HepG2 (cell line): Measurements from ENCODE around the gene DAB2IP. TPM values are rescaled to one million over a fixed set of nuclear protein-coding genes. Genes with fewer than 3 reads are reported as not detected.

Experiments used
- ATAC-seq: fragments of 200-7000 bp; cut with Tn5 transposase; 3 replicates; pipeline ENCODE4 v1.9.1; 2020; ENCODE audit warnings: mild to moderate bottlenecking, moderate library complexity
- BruUV-seq: library from RNA; stranded (reverse); fragments of 400-500 nt; replicated peaks from 2 replicates; lab custom pipeline; 2021; lab: Mats Ljungman, UMichigan
- CTCF ChIA-PET: fragments of 300-600 bp; formaldehyde crosslinking; extraction: SDS; loops from one replicate; lab custom pipeline; 2021; ENCODE audit warnings: low total read pairs, inconsistent platforms, low intra/inter-chr PET ratio; lab: Yijun Ruan, JAX
- POLR2A ChIA-PET: fragments of 350-600 bp; sonication (Branson Sonifier 250); formaldehyde crosslinking; loops from one replicate; lab custom pipeline; 2020; ENCODE audit warnings: antibody characterized with exemption, inconsistent platforms; lab: Yijun Ruan, JAX
- DNase-seq: peaks from one replicate; pipeline ENCODE4 v3.0.0-alpha.2; 2015; ENCODE audit warnings: low spot score
- FAIRE-seq: peaks from 3 replicates; lab custom pipeline; 2011; peaks lifted over from hg19 to GRCh38; lab: Jason Lieb, UNC
- H2AFZ ChIP-seq: one replicate; pipeline ENCODE4 v1.6.1; 2011; ENCODE audit warnings: low read length, inconsistent platforms
- H3K27ac ChIP-seq: fragments of 300-600 bp; 3 replicates; pipeline ENCODE4 v1.8.0; 2011; ENCODE audit warnings: mixed run types, mild to moderate bottlenecking, mixed read lengths, low read length, inconsistent platforms; ENCODE audit not compliant: insufficient read depth; ENCODE audit errors: extremely low read length
- H3K27me3 ChIP-seq, 2 experiments: fragments of 200-600 bp in 1 of 2; 2 replicates in 1 of 2; 3 replicates in 1 of 2; pipeline versions ENCODE4 v1.6.0 to v1.8.0; 2011; ENCODE audit warnings: low read length in 2 of 2, mild to moderate bottlenecking in 2 of 2, moderate library complexity in 2 of 2, inconsistent platforms in 1 of 2; ENCODE audit not compliant: insufficient read depth in 2 of 2, control insufficient read depth in 1 of 2
- H3K36me3 ChIP-seq, 2 experiments: fragments of 200-600 bp in 1 of 2; replicated peaks in 1 of 2; 2 replicates in 1 of 2; 3 replicates in 1 of 2; pipeline versions ENCODE4 v1.5.1 to v1.8.0; 2011; ENCODE audit warnings: low read length in 2 of 2, inconsistent platforms in 1 of 2; ENCODE audit not compliant: insufficient read depth in 2 of 2, control insufficient read depth in 1 of 2
- H3K4me1 ChIP-seq: 2 replicates; pipeline ENCODE4 v1.5.1; 2012; ENCODE audit warnings: low read length, inconsistent platforms; ENCODE audit not compliant: insufficient read depth
- H3K4me2 ChIP-seq: 2 replicates; pipeline ENCODE4 v1.6.0; 2011; ENCODE audit warnings: low read depth, low read length, inconsistent platforms
- H3K4me3 ChIP-seq, 3 experiments: fragments of 200-600 bp in 1 of 3; sonication (generic), shearing (Covaris generic) in 1 of 3; replicated peaks in 1 of 3; 2 replicates each; pipeline ENCODE4 v1.5.1; 2011 to 2016; ENCODE audit warnings: low read length in 3 of 3, inconsistent platforms in 2 of 3, low read depth in 2 of 3, mild to moderate bottlenecking in 2 of 3, control low read depth in 1 of 3, mixed read lengths in 1 of 3; ENCODE audit not compliant: insufficient read depth in 1 of 3
- H3K79me2 ChIP-seq: one replicate; pipeline ENCODE4 v1.6.1; 2011; ENCODE audit warnings: low read length, inconsistent platforms; ENCODE audit not compliant: insufficient read depth
- H3K9ac ChIP-seq: 2 replicates; pipeline ENCODE4 v1.6.0; 2011; ENCODE audit warnings: mild to moderate bottlenecking, low read depth, low read length, inconsistent platforms; ENCODE audit not compliant: insufficient read depth
- H3K9me3 ChIP-seq: 2 replicates; pipeline ENCODE4 v1.5.1; 2012; ENCODE audit warnings: mild to moderate bottlenecking, low read length
- H4K20me1 ChIP-seq: 2 replicates; pipeline ENCODE4 v1.6.0; 2011; ENCODE audit warnings: inconsistent platforms, mild to moderate bottlenecking, low read length, moderate library complexity; ENCODE audit not compliant: insufficient read depth
- EED ChIP-seq: sonication (generic); formaldehyde crosslinking; IDR thresholded peaks from 2 replicates; pipeline ENCODE4 v1.5.0; 2020; ENCODE audit warnings: mild to moderate bottlenecking, missing genetic modification reagents
- MBD4 ChIP-seq: IDR thresholded peaks from 2 replicates; pipeline ENCODE4 v1.6.1; 2012; ENCODE audit warnings: low read length, inconsistent platforms, borderline replicate concordance
- MED8 ChIP-seq: sonication (generic); formaldehyde crosslinking; IDR thresholded peaks from 2 replicates; pipeline ENCODE4 v1.8.1; 2023; ENCODE audit warnings: mild to moderate bottlenecking, missing genetic modification reagents; ENCODE audit not compliant: insufficient replicate concordance
- THAP11 ChIP-seq: IDR thresholded peaks from 2 replicates; pipeline ENCODE4 v1.6.1; 2016; ENCODE audit warnings: missing biosample characterization, missing genetic modification reagents
- U2AF2 ChIP-seq: fragments of 200-400 bp; formaldehyde crosslinking; IDR thresholded peaks from 2 replicates; pipeline ENCODE4 v1.6.1; 2017; ENCODE audit warnings: low read depth, mild to moderate bottlenecking, low read length
- ZNF672 ChIP-seq: sonication (generic); formaldehyde crosslinking; IDR thresholded peaks from 2 replicates; pipeline ENCODE4 v1.8.1; 2022; ENCODE audit warnings: missing genetic modification reagents
- WGBS: methylation state at CpG from one replicate; pipeline ENCODE4 v1.1.6; 2017; ENCODE audit warnings: low lambda C conversion rate; 5-methylcytosine and 5-hydroxymethylcytosine counted together
- in situ Hi-C: cut with HindIII; loops from 2 replicates; pipeline ENCODE4 v1.10.0; 2017; ENCODE audit warnings: low pct_unique_long_range_greater_than_20kb; ENCODE audit not compliant: extremely low pct_ligation_motif_present
- intact Hi-C: fragments of 100-400 bp; cut with micrococcal nuclease; formaldehyde crosslinking; loops from one replicate; pipeline ENCODE4 v1.10.0; 2022; ENCODE audit not compliant: unreplicated experiment
- polyA plus RNA-seq, 8 experiments: library from polyadenylated mRNA; depleted of rRNA in 3 of 8; stranded (reverse) in 7 of 8; unstranded in 1 of 8; fragments of >200 nt; fragmentation: Illumina TruSeq in 4 of 8; extraction: Trizol in 4 of 8; gene quantifications; 2 replicates each; pipeline versions ENCODE4 v1.2.1 to v1.2.3, GENCODE V29; 2011 to 2016; ENCODE audit warnings: low read depth in 4 of 8, missing spikeins in 1 of 8, mixed read lengths in 1 of 8; ENCODE audit not compliant: insufficient read depth in 1 of 8
- total RNA-seq, 5 experiments: library from RNA; depleted of rRNA; stranded (reverse); fragments of >200 nt; fragmentation: Illumina TruSeq; extraction: Trizol; gene quantifications; 2 replicates each; pipeline ENCODE4 v1.2.3, GENCODE V29; 2016; ENCODE audit warnings: low read depth in 1 of 5
- TF ChIP-seq, protein P1 (sequence below): sonication (generic); formaldehyde crosslinking; IDR thresholded peaks from 2 replicates; pipeline ENCODE4 v1.5.1; 2020; ENCODE audit warnings: missing genetic modification reagents, mild to moderate bottlenecking, borderline replicate concordance

DAB2IP gene
- total and polyA plus RNA-seq, 2 of the 13 experiments (the other 11 are each of a cell fraction or from before 2014, with no cell fraction given) = 25.3 to 37.9 TPM

DNA sequence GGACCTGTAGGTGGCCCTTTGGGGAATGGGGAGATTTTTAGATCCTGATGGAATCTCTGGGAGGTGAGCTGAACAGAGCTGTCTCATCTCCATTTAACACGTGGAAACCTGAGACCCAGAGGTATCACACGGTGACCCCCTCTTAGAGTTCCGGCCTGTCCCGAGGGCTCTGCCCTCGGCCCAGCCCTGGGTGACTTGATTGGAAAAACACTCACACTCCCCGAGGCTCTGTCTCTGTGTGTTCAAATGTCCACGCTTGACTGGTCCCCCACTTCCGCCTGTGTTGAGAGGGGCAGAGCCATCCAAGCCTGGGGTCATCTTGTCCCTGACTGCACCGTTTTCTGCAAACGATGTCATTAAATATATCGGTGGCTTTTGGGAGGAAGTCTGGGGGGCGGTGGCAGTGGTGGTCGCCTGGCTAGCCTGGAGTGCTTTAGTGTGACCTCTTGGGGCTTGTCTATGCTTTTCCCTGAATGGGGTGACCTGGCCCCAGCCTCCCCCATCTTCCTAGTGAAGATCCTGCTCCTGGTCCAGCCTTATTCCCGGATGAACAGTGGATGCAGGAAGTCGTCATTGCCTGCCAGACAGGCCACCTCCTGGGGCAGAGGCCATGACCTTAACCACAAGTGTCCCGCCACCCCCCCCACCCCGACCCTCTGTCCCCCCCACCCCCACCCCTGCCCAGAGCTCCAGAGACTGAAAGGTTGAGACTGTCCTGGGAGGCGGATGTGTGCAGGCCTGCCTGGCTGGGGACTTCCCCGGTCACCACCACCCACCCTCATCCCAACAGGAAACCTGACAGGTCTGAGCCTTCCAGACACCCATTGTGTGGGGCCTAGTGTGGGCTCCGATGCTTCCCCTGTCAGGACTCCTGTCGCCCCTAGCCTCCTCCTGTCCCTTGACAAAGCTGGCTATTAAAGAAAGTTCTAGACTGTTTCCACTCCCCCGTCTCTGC is 5.3 kb upstream of the DAB2IP start:
- ATAC-seq (no peak), DNase-seq (no peak), FAIRE-seq (no peak)
- no TSS peak for BruUV-seq
- 66% methylated on average over 11 of the region's 22 CpGs for WGBS
- ChIA-PET CTCF (no interaction called here), POLR2A (no interaction called here)
- H3K36me3 ChIP-seq = no peaks in the 10 kb centered on the region
- H2AFZ ChIP-seq = no peak overlapping the region
- no peak overlapping the region for H3K4me2 ChIP-seq
- no peak overlapping the region for H3K4me3 ChIP-seq
- intact Hi-C loops = no loop called here
- no peaks in the 10 kb centered on the region; a peak in 1 of 5 replicates for H3K27me3 ChIP-seq
- no peaks in the 10 kb centered on the region for H3K79me2 ChIP-seq
- H3K4me1 ChIP-seq = peaks cover 25% of the 10 kb centered on the region
- no peaks in the 10 kb centered on the region for H3K9me3 ChIP-seq
- H3K27ac ChIP-seq = no peak overlapping the region
- no peak overlapping the region for H3K9ac ChIP-seq
- H4K20me1 ChIP-seq = no peaks in the 10 kb centered on the region
- TF ChIP-seq U2AF2 (no peak), MED8 (CRISPR knock-in tag) (no peak), MBD4 (no peak), THAP11 (CRISPR knock-in tag) (no peak), EED (no peak), ZNF672 (no peak)
- TF ChIP-seq, protein P1, sequence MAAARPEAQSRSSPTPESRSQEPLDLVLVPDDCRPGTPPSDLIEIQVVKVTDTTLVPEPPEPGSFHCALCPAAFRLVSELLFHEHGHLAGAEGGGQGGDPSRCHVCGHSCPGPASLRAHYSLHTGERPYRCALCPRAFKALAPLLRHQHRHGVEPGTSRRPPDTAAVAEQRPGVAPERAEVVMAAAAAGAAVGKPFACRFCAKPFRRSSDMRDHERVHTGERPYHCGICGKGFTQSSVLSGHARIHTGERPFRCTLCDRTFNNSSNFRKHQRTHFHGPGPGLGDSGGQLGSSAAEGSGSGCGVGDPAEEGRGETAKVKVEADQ (CRISPR knock-in tag) = no peak
- in situ Hi-C loops = loop anchor here (10.0 kb wide), 1 partner anchor 349 kb away; no protein-coding TSS in a partner anchor
